HL-60 (cell line): ENCODE measurements around the gene CGRRF1.

Experiments
- DNase-seq, 2 experiments: peaks; one replicate each; pipeline ENCODE4 v3.0.0-alpha.2; 2010 to 2020; ENCODE audit warnings: low read depth in 1 of 2, low spot score in 1 of 2
- H3K27ac ChIP-seq: fragments of 250-450 bp; sonication (Bioruptor Pico); replicated peaks from 2 replicates; pipeline ENCODE4 v1.5.1; 2020; ENCODE audit warnings: mild to moderate bottlenecking, moderate library complexity
- H3K27me3 ChIP-seq: fragments of 250-450 bp; sonication (Bioruptor Pico); 2 replicates; pipeline ENCODE4 v1.5.1; 2021; ENCODE audit warnings: mild to moderate bottlenecking, moderate library complexity; ENCODE audit not compliant: insufficient read depth, poor library complexity, severe bottlenecking
- H3K4me3 ChIP-seq: replicated peaks from 2 replicates; pipeline ENCODE4 v1.5.1; 2011; ENCODE audit warnings: mild to moderate bottlenecking, control low read depth, low read length; ENCODE audit not compliant: insufficient read depth
- CTCF ChIP-seq: IDR thresholded peaks from one replicate; pipeline ENCODE4 v1.5.1; 2011; ENCODE audit warnings: low read length, control low read depth, inconsistent platforms; ENCODE audit not compliant: insufficient read depth
- GABPA ChIP-seq: IDR thresholded peaks from 2 replicates; pipeline ENCODE4 v1.6.1; 2012; ENCODE audit warnings: low read depth
- POLR2AphosphoS5 ChIP-seq: IDR thresholded peaks from 2 replicates; pipeline ENCODE4 v1.6.1; 2012; ENCODE audit warnings: low read depth
- REST ChIP-seq: IDR thresholded peaks from 2 replicates; pipeline ENCODE4 v1.6.1; 2012; ENCODE audit warnings: low read depth; ENCODE audit not compliant: insufficient replicate concordance
- SPI1 ChIP-seq: IDR thresholded peaks from 2 replicates; pipeline ENCODE4 v1.6.1; 2012; ENCODE audit warnings: low read depth, mild to moderate bottlenecking, borderline replicate concordance

The CGRRF1 gene

DNA sequence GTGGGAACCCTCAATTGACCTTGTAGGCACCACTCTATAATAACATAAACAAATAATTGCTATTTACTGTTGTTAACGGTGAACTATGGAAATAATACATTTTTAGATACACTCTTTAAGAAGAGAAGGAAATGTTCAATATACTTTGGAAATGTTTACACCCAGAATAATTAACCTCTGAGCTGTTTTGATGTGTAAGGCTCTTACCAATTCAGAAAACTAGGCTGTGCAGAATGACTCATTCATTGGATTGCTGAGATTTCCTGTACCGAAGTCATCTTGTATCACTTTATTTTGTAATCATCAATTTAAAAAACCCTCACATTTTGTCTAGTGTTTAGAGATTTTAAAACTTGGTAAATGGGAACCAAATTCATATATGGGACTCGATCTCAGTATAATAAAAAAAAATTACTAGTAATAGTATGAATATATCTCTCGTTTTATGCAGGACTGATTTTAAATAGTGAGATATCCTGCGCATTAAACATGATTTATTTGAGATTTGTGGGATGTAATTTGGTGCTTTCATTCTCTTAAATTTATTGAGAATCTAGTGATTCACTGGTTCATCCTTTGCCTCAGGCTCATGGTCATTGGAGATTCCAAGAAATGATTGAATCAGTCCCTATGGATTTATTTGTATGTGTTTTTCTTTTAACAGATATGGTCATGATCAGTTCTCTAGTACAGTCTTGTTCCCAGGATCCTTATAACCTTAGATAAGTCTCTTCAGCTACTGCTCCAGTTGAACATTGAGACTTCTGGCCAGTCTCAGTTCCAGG is 61.1 kb downstream of the CGRRF1 start:
- DNase-seq, result no peak
- peaks cover 27% of the 10 kb centered on the region for H3K27me3 ChIP-seq
- no peak for TF ChIP-seq SPI1
- no peak for TF ChIP-seq GABPA
- no peak for TF ChIP-seq CTCF
- H3K4me3 ChIP-seq, result no peak overlapping the region
- H3K27ac ChIP-seq, result no peak overlapping the region

DNA sequence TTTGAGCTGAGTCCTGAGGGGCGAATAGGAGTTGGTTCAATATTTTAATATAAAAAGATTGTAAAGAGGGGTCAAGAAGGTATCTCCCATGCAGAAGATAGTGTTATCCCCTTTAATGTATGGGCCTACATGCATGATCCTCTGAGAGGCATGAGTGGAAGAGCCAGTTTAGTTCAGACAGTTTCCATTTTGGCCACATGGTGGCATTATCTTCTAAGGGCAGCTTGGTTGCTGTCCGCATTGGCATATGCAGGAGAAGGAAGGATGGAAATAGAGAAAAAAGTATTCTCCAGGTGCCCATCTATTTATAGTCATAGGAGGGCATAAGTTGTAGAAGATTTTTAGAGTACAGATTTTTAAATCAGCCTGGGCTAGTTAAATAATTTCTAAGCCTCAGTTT is 62.6 kb downstream of the CGRRF1 start:
- no peak overlapping the region for H3K4me3 ChIP-seq
- peaks cover 17% of the 10 kb centered on the region for H3K27me3 ChIP-seq
- H3K27ac ChIP-seq, result no peak overlapping the region
- no peak for TF ChIP-seq SPI1
- peak; percentile 31 for TF ChIP-seq CTCF
- DNase-seq, result no peak

- Histone ChIP-seq H3K27me3 (peaks cover 2% of the 10 kb centered on the region), H3K27ac (no peak overlapping the region)
- no peak for DNase-seq
These were observed 64.8 kb downstream of the CGRRF1 start for GRCh38 chr14:54574528-54574927.

More at GRCh38 chr14:54574528-54574927, 64.8 kb downstream of the CGRRF1 start:
- H3K4me3 ChIP-seq, result no peak overlapping the region
- TF ChIP-seq REST (no peak), CTCF (no peak), POLR2AphosphoS5 (no peak), SPI1 (no peak), GABPA (no peak)
